H1 (cell line): ENCODE results near the gene KRTAP10-5. TPM values are rescaled to one million over a fixed set of nuclear protein-coding genes. Genes with fewer than 3 reads are reported as not detected.
A peak's percentile ranks its signal among the peaks of the same experiment; 100 is the strongest.

Source experiments
- CTCF ChIA-PET: fragments of 300-600 bp; sonication (Branson Sonifier 250); formaldehyde crosslinking; loops from one replicate; lab custom pipeline; 2021; ENCODE audit not compliant: partially characterized antibody; lab: Charles Lee
- POLR2A ChIA-PET: fragments of 300-600 bp; sonication (Branson Sonifier 250); formaldehyde crosslinking; loops from one replicate; lab custom pipeline; 2021; ENCODE audit warnings: inconsistent platforms; ENCODE audit not compliant: partially characterized antibody; lab: Charles Lee
- DNase-seq, 2 experiments: peaks; one replicate each; pipeline versions ENCODE4 v3.0.0 to v3.0.0-alpha.2; 2010 to 2022; ENCODE audit warnings: low spot score in 2 of 2, low read depth in 1 of 2, mixed read lengths in 1 of 2
- FAIRE-seq: peaks from 2 replicates; lab custom pipeline; 2011; peaks lifted over from hg19 to GRCh38; lab: Jason Lieb, UNC
- H2AFZ ChIP-seq: 2 replicates; pipeline ENCODE4 v1.8.1; 2012; ENCODE audit warnings: low read length, inconsistent platforms
- H2AK5ac ChIP-seq: 2 replicates; pipeline ENCODE4 v1.6.1; 2013; ENCODE audit warnings: low read depth, low read length
- H2BK120ac ChIP-seq: replicated peaks from 2 replicates; pipeline ENCODE3; 2013; ENCODE audit warnings: low read depth, low read length, inconsistent platforms
- H2BK12ac ChIP-seq: 2 replicates; pipeline ENCODE4 v1.6.1; 2013; ENCODE audit warnings: low read depth, low read length
- H2BK15ac ChIP-seq: 2 replicates; pipeline ENCODE4 v1.6.1; 2013; ENCODE audit warnings: low read length
- H2BK20ac ChIP-seq: 2 replicates; pipeline ENCODE4 v1.6.1; 2013; ENCODE audit warnings: low read length
- H2BK5ac ChIP-seq: 2 replicates; pipeline ENCODE4 v1.6.1; 2013; ENCODE audit warnings: low read depth, low read length
- H3K14ac ChIP-seq: 2 replicates; pipeline ENCODE4 v1.6.1; 2013; ENCODE audit warnings: inconsistent platforms; ENCODE audit not compliant: insufficient read length
- H3K18ac ChIP-seq: 2 replicates; pipeline ENCODE4 v1.6.1; 2013; ENCODE audit warnings: low read length; ENCODE audit errors: extremely low read depth
- H3K23ac ChIP-seq: 2 replicates; pipeline ENCODE4 v1.6.1; 2013; ENCODE audit warnings: inconsistent platforms; ENCODE audit not compliant: insufficient read length
- H3K23me2 ChIP-seq: 2 replicates; pipeline ENCODE4 v1.6.1; 2013; ENCODE audit warnings: low read depth, low read length
- H3K27ac ChIP-seq: 2 replicates; pipeline ENCODE4 v1.6.1; 2011; ENCODE audit warnings: low read depth, low read length, inconsistent platforms
- H3K27me3 ChIP-seq, 4 experiments: replicated peaks in 1 of 4; 1 replicate in 1 of 4; 2 replicates in 3 of 4; pipeline versions ENCODE4 v1.6.1 to v1.8.1; 2011 to 2013; ENCODE audit warnings: low read length in 3 of 4, mild to moderate bottlenecking in 3 of 4, inconsistent platforms in 2 of 4, mixed read lengths in 2 of 4, moderate library complexity in 1 of 4; ENCODE audit not compliant: control insufficient read depth in 3 of 4, insufficient read depth in 3 of 4; ENCODE audit errors: extremely low read depth in 1 of 4
- H3K36me3 ChIP-seq, 4 experiments: 2 replicates each; pipeline versions ENCODE4 v1.6.1 to v1.8.1; 2011 to 2013; ENCODE audit warnings: mild to moderate bottlenecking in 4 of 4, low read length in 3 of 4, moderate library complexity in 2 of 4, control low read depth in 1 of 4, inconsistent platforms in 1 of 4; ENCODE audit not compliant: insufficient read depth in 4 of 4, control insufficient read depth in 2 of 4
- H3K4ac ChIP-seq: replicated peaks from 2 replicates; pipeline ENCODE3; 2013; ENCODE audit warnings: low read length, low read depth, mixed read lengths, inconsistent platforms; ENCODE audit not compliant: insufficient read length
- H3K4me1 ChIP-seq, 4 experiments: replicated peaks in 1 of 4; 1 replicate in 1 of 4; 2 replicates in 3 of 4; pipeline versions ENCODE4 v1.6.1 to v1.8.1; 2011 to 2013; ENCODE audit warnings: low read length in 3 of 4, inconsistent platforms in 2 of 4, mixed read lengths in 1 of 4; ENCODE audit not compliant: insufficient read depth in 4 of 4, control insufficient read depth in 3 of 4
- H3K4me2 ChIP-seq, 2 experiments: 2 replicates each; pipeline versions ENCODE4 v1.6.1 to v1.8.1; 2011 to 2013; ENCODE audit warnings: low read depth in 2 of 2, low read length in 2 of 2, control low read depth in 1 of 2, inconsistent platforms in 1 of 2, mild to moderate bottlenecking in 1 of 2; ENCODE audit not compliant: insufficient read depth in 1 of 2
- H3K4me3 ChIP-seq, 4 experiments: fragments of 200-600, 300-600 bp in 1 of 4; sonication (generic), shearing (Covaris generic), sonication (Bioruptor Twin) in 1 of 4; 2 replicates each; pipeline versions ENCODE4 v1.5.1 to v1.8.1; 2011 to 2016; ENCODE audit warnings: low read length in 4 of 4, low read depth in 3 of 4, control low read depth in 2 of 4, inconsistent platforms in 2 of 4, mild to moderate bottlenecking in 2 of 4, mixed read lengths in 1 of 4, moderate library complexity in 1 of 4; ENCODE audit not compliant: insufficient read depth in 2 of 4; ENCODE audit errors: extremely low read depth in 1 of 4
- H3K56ac ChIP-seq: replicated peaks from 2 replicates; pipeline ENCODE3; 2013; ENCODE audit warnings: low read depth, mild to moderate bottlenecking, mixed read lengths, low read length, inconsistent platforms; ENCODE audit not compliant: insufficient read length
- H3K79me1 ChIP-seq: 2 replicates; pipeline ENCODE4 v1.6.1; 2013; ENCODE audit warnings: low read depth, low read length, control low read depth
- H3K79me2 ChIP-seq, 2 experiments: 2 replicates each; pipeline versions ENCODE4 v1.6.1 to v1.8.1; 2012 to 2013; ENCODE audit warnings: low read length in 2 of 2, mild to moderate bottlenecking in 2 of 2, inconsistent platforms in 1 of 2; ENCODE audit not compliant: insufficient read depth in 2 of 2, control insufficient read depth in 1 of 2
- H3K9ac ChIP-seq, 4 experiments: replicated peaks in 1 of 4; 1 replicate in 1 of 4; 2 replicates in 3 of 4; pipeline versions ENCODE4 v1.6.1 to v1.8.1; 2011 to 2013; ENCODE audit warnings: low read depth in 3 of 4, low read length in 3 of 4, control low read depth in 2 of 4, mild to moderate bottlenecking in 2 of 4, moderate library complexity in 2 of 4, inconsistent platforms in 1 of 4; ENCODE audit errors: extremely low read depth in 1 of 4
- H3K9me3 ChIP-seq, 2 experiments: 2 replicates each; pipeline versions ENCODE4 v1.6.1 to v1.8.1; 2012 to 2013; ENCODE audit warnings: mild to moderate bottlenecking in 2 of 2, moderate library complexity in 2 of 2, control low read depth in 1 of 2, inconsistent platforms in 1 of 2, low read depth in 1 of 2, low read length in 1 of 2, mixed read lengths in 1 of 2; ENCODE audit not compliant: insufficient read depth in 2 of 2
- H4K20me1 ChIP-seq, 2 experiments: replicated peaks in 1 of 2; 2 replicates each; pipeline versions ENCODE3 to v1.8.1; 2011 to 2013; ENCODE audit warnings: inconsistent platforms in 2 of 2, low read length in 2 of 2, mild to moderate bottlenecking in 1 of 2; ENCODE audit not compliant: insufficient read depth in 2 of 2, control insufficient read depth in 1 of 2
- H4K5ac ChIP-seq: 2 replicates; pipeline ENCODE4 v1.6.1; 2013; ENCODE audit warnings: low read length, low read depth, mixed read lengths, inconsistent platforms; ENCODE audit not compliant: insufficient read length
- H4K8ac ChIP-seq: 2 replicates; pipeline ENCODE4 v1.8.0; 2013; ENCODE audit warnings: mild to moderate bottlenecking, moderate library complexity, low read length, inconsistent platforms; ENCODE audit not compliant: insufficient read depth; ENCODE audit errors: extremely low read depth
- H4K91ac ChIP-seq: replicated peaks from 2 replicates; pipeline ENCODE3; 2013; ENCODE audit warnings: low read length, mixed read lengths, inconsistent platforms; ENCODE audit not compliant: insufficient read length
- BRCA1 ChIP-seq: IDR thresholded peaks from 2 replicates; pipeline ENCODE4 v1.6.1; 2012; ENCODE audit warnings: low read depth, low read length, improper control_type of control experiment
- CBX8 ChIP-seq: fragments of 300-800, 300-1000 bp; sonication (generic); IDR thresholded peaks from 2 replicates; pipeline ENCODE4 v1.7.1; 2016; ENCODE audit warnings: low read depth, low read length, borderline replicate concordance
- CHD1 ChIP-seq: IDR thresholded peaks from 2 replicates; pipeline ENCODE4 v1.6.1; 2012; ENCODE audit warnings: low read depth, low read length, improper control_type of control experiment
- CREB1 ChIP-seq: IDR thresholded peaks from 2 replicates; pipeline ENCODE4 v1.6.1; 2012; ENCODE audit warnings: inconsistent platforms
- CTCF ChIP-seq, 3 experiments: IDR thresholded peaks; 1 replicate in 2 of 3; 2 replicates in 1 of 3; pipeline versions ENCODE4 v1.5.1 to v1.6.1; 2011; ENCODE audit warnings: low read length in 3 of 3, mild to moderate bottlenecking in 3 of 3, inconsistent platforms in 2 of 3, low read depth in 1 of 3, moderate library complexity in 1 of 3; ENCODE audit not compliant: insufficient read depth in 1 of 3; ENCODE audit errors: control extremely low read depth in 1 of 3
- GTF2F1 ChIP-seq: IDR thresholded peaks from 2 replicates; pipeline ENCODE4 v1.6.1; 2012; ENCODE audit warnings: low read depth, low read length, improper control_type of control experiment, borderline replicate concordance
- KDM1A ChIP-seq: fragments of 200-600, 300-600 bp; sonication (generic); IDR thresholded peaks from 2 replicates; pipeline ENCODE4 v1.7.1; 2016; ENCODE audit warnings: mild to moderate bottlenecking, low read length, borderline replicate concordance
- KDM4A ChIP-seq: IDR thresholded peaks from one replicate; pipeline ENCODE4 v1.7.1; 2012; ENCODE audit warnings: low read depth, mild to moderate bottlenecking, moderate library complexity, low read length, inconsistent platforms; ENCODE audit not compliant: severe bottlenecking
- MAFK ChIP-seq: IDR thresholded peaks from 2 replicates; pipeline ENCODE4 v1.6.1; 2012; ENCODE audit warnings: low read depth, mild to moderate bottlenecking, improper control_type of control experiment, low read length
- TCF12 ChIP-seq: IDR thresholded peaks from 2 replicates; pipeline ENCODE4 v1.6.1; 2011; ENCODE audit warnings: low read depth, mild to moderate bottlenecking, low read length
- WGBS, 2 experiments: shearing (Covaris generic) in 1 of 2; methylation state at CpG; one replicate each; pipeline versions ENCODE4 v1.1.6 to v1.1.7; 2013 to 2015; ENCODE audit warnings: low lambda C conversion rate in 2 of 2, mixed read lengths in 2 of 2, inconsistent platforms in 1 of 2, low coverage in 1 of 2, missing lambda C conversion rate in 1 of 2; ENCODE audit not compliant: insufficient replicate concordance in 2 of 2, insufficient coverage in 1 of 2, insufficient read length in 1 of 2; ENCODE audit errors: extremely low coverage in 1 of 2, missing lambda C conversion rate in 1 of 2; 5-methylcytosine and 5-hydroxymethylcytosine counted together
- polyA plus RNA-seq, 7 experiments: library from polyadenylated mRNA; depleted of rRNA in 3 of 7; stranded (reverse) in 5 of 7; unstranded in 2 of 7; fragments of >200 nt in 5 of 7; fragments of 200-250 nt in 2 of 7; gene quantifications; 1 replicate in 5 of 7; 2 replicates in 1 of 7; 4 replicates in 1 of 7; pipeline versions ENCODE4 v1.2.1 to v1.2.3, GENCODE V29; 2011 to 2013; ENCODE audit warnings: missing spikeins in 2 of 7, mixed read lengths in 2 of 7
- total RNA-seq: library from RNA; stranded (reverse); fragmentation: NEBNext Ultra II Directional; extraction: Animal tissue kit (Norgen Biotek cat#: 25700); gene quantifications from 2 replicates; pipeline ENCODE4 v1.2.1, GENCODE V29; 2021

KRTAP10-5 gene
- total and polyA plus RNA-seq, 2 of the 8 experiments (the other 6 are each of a cell fraction or from before 2014, with no cell fraction given) = 0.09 TPM; not detected in 1

- 0 out of 2 replicates have a peak overlapping the region, but pooled peaks have one; percentile 71 for H2BK12ac ChIP-seq
- peaks cover 0 to 6% (median 2%) of the 10 kb centered on the region in 4 experiments; a peak in 4 of 7 replicates for H3K4me1 ChIP-seq
- peaks cover 19 to 22% of the 10 kb centered on the region in 2 experiments for H3K9me3 ChIP-seq
- ChIA-PET POLR2A (no interaction called here), CTCF (interaction anchor here (0.5 to 1.1 kb wide), 4 partner anchors 11 to 1044 kb away, joined by 3 to 4 read pairs (median 3); partner anchors contain the start of gene KRTAP10-5)
- H3K9ac ChIP-seq = no peak overlapping the region
- H2BK15ac ChIP-seq = no peak overlapping the region
- H4K91ac ChIP-seq = peak overlapping the region; percentile 42
- H3K4me3 ChIP-seq = no peak overlapping the region
- no peak overlapping the region for H4K5ac ChIP-seq
- no peak overlapping the region for H3K27ac ChIP-seq
- no peak overlapping the region for H2BK120ac ChIP-seq
- peak overlapping the region; percentile 82 for H4K8ac ChIP-seq
- H4K20me1 ChIP-seq = peaks cover 0 to 1% of the 10 kb centered on the region in 2 experiments
- H3K23ac ChIP-seq = no peak overlapping the region
- no peak overlapping the region for H2BK20ac ChIP-seq
- no peak overlapping the region for H3K4ac ChIP-seq
- no peak overlapping the region for H3K56ac ChIP-seq
- no peaks in the 10 kb centered on the region for H3K23me2 ChIP-seq
- H3K79me1 ChIP-seq = no peaks in the 10 kb centered on the region
- H2BK5ac ChIP-seq = peak overlapping the region; percentile 26; the same call in 1 of the 2 replicates
- no peak overlapping the region for H3K18ac ChIP-seq
- peak in 1 of 2 experiments; percentile 41 for DNase-seq
- WGBS, 2 experiments = 93% methylated on average over 26 of the region's 26 CpGs; no CpG with 5 or more reads in 1 of the 2 experiments
- H3K27me3 ChIP-seq = no peaks in the 10 kb centered on the region
- no peaks in the 10 kb centered on the region for H3K36me3 ChIP-seq
- no peak overlapping the region for H2AK5ac ChIP-seq
- H3K79me2 ChIP-seq = no peaks in the 10 kb centered on the region
- no peak overlapping the region for H3K4me2 ChIP-seq
- no peak for FAIRE-seq
- no peak overlapping the region for H2AFZ ChIP-seq
- H3K14ac ChIP-seq = no peak overlapping the region
- TF ChIP-seq BRCA1 (no peak), CBX8 (no peak), CHD1 (no peak), CREB1 (no peak), TCF12 (no peak), GTF2F1 (no peak), MAFK (no peak), KDM4A (no peak), KDM1A (no peak), CTCF (IDR thresholded peaks at IDR 0.05; ENCODE audit: control extremely low read depth in 1 of 3, insufficient read depth in 1 of 3, low read depth in 1 of 3, low read length in 3 of 3) (no peak)
These were observed 33.2 kb upstream of the KRTAP10-5 start for GRCh38 chr21:44613386-44614155.
